HCT116 (cell line): ENCODE data around the gene GATB. TPM values are rescaled to one million over a fixed set of nuclear protein-coding genes. Genes with fewer than 3 reads are reported as not detected.

ENCODE experiments used
- ATAC-seq: fragments of 200-7000 bp; cut with Tn5 transposase; 2 replicates; pipeline ENCODE4 v1.9.1; 2020; ENCODE audit warnings: mild to moderate bottlenecking, moderate library complexity
- BruUV-seq: library from RNA; stranded (reverse); fragments of 400-500 nt; replicated peaks from 2 replicates; lab custom pipeline; 2021; lab: Mats Ljungman, UMichigan
- CTCF ChIA-PET: fragments of 300-600 bp; sonication (Branson Sonifier 250); formaldehyde crosslinking; loops from one replicate; lab custom pipeline; 2021; ENCODE audit warnings: antibody characterized with exemption; lab: Charles Lee
- POLR2A ChIA-PET: fragments of 300-600, 350-600 bp; sonication (Branson Sonifier 250); formaldehyde crosslinking; loops from one replicate; lab custom pipeline; 2021; ENCODE audit warnings: antibody characterized with exemption; lab: Charles Lee
- RAD21 ChIA-PET, 2 experiments: fragments of 300-600 bp; sonication (Branson Sonifier 250); formaldehyde crosslinking; loops; one replicate each; lab custom pipeline; 2023; ENCODE audit warnings: low total read pairs in 2 of 2; ENCODE audit not compliant: uncharacterized antibody in 2 of 2, unreplicated experiment in 2 of 2, low non-redundant PET in 1 of 2; lab: Charles Lee
- DNase-seq: peaks from one replicate; pipeline ENCODE4 v3.0.0-alpha.2; 2010; ENCODE audit warnings: low read depth, low spot score
- H2AFZ ChIP-seq: fragments of 200-600 bp; shearing (Covaris generic), sonication (generic); 2 replicates; pipeline ENCODE4 v1.6.1; 2017; ENCODE audit warnings: low read depth, mixed run types, mixed read lengths, antibody characterized with exemption, low read length; ENCODE audit not compliant: poor library complexity, severe bottlenecking
- H3K27ac ChIP-seq: 2 replicates; pipeline ENCODE4 v1.5.1; 2012; ENCODE audit warnings: low read depth, low read length
- H3K27me3 ChIP-seq: fragments of 200-600 bp; sonication (generic); 2 replicates; pipeline ENCODE4 v1.6.1; 2016; ENCODE audit warnings: mixed run types, low read length, mixed read lengths; ENCODE audit not compliant: insufficient read depth
- H3K36me3 ChIP-seq, 2 experiments: fragments of 200-500 bp in 1 of 2; fragments of 200-600 bp in 1 of 2; sonication (Bioruptor generic) in 1 of 2; sonication (generic) in 1 of 2; 2 replicates each; pipeline versions ENCODE4 v1.5.1 to v1.6.1; 2014 to 2016; ENCODE audit warnings: low read length in 2 of 2, inconsistent platforms in 1 of 2, mixed read lengths in 1 of 2, mixed run types in 1 of 2; ENCODE audit not compliant: insufficient read depth in 2 of 2, control insufficient read depth in 1 of 2
- H3K4me1 ChIP-seq, 2 experiments: fragments of 200-600 bp in 1 of 2; sonication (generic) in 1 of 2; 2 replicates each; pipeline versions ENCODE4 v1.5.1 to v1.6.1; 2012 to 2017; ENCODE audit warnings: low read length in 2 of 2, inconsistent platforms in 1 of 2, mild to moderate bottlenecking in 1 of 2, mixed read lengths in 1 of 2, mixed run types in 1 of 2, moderate library complexity in 1 of 2; ENCODE audit not compliant: insufficient read depth in 2 of 2, control insufficient read depth in 1 of 2
- H3K4me2 ChIP-seq: fragments of 200-600 bp; sonication (generic); 2 replicates; pipeline ENCODE4 v1.6.1; 2017; ENCODE audit warnings: mixed run types, low read length, mixed read lengths
- H3K4me3 ChIP-seq, 2 experiments: fragments of 200-600 bp in 1 of 2; sonication (generic) in 1 of 2; replicated peaks in 1 of 2; 2 replicates each; pipeline ENCODE4 v1.5.1; 2011 to 2016; ENCODE audit warnings: low read length in 2 of 2, control low read depth in 1 of 2, low read depth in 1 of 2, mild to moderate bottlenecking in 1 of 2, mixed read lengths in 1 of 2, mixed run types in 1 of 2
- H3K79me2 ChIP-seq: fragments of 200-600 bp; sonication (generic); 2 replicates; pipeline ENCODE4 v1.6.1; 2017; ENCODE audit warnings: mild to moderate bottlenecking, mixed run types, low read length, moderate library complexity, mixed read lengths; ENCODE audit not compliant: insufficient read depth
- H3K9ac ChIP-seq: fragments of 200-600 bp; sonication (generic); 2 replicates; pipeline ENCODE4 v1.6.1; 2016; ENCODE audit warnings: low read length, mixed read lengths
- H3K9me2 ChIP-seq: fragments of 200-600 bp; sonication (generic), shearing (Covaris generic); 2 replicates; pipeline ENCODE4 v1.6.1; 2017; ENCODE audit warnings: mixed run types, mild to moderate bottlenecking, moderate library complexity; ENCODE audit not compliant: insufficient read depth
- H3K9me3 ChIP-seq, 2 experiments: fragments of 200-500 bp in 1 of 2; fragments of 200-600 bp in 1 of 2; sonication (Bioruptor generic) in 1 of 2; sonication (generic) in 1 of 2; 2 replicates each; pipeline ENCODE4 v1.6.1; 2014 to 2017; ENCODE audit warnings: low read length in 2 of 2, mixed read lengths in 2 of 2, inconsistent platforms in 1 of 2, low read depth in 1 of 2, mild to moderate bottlenecking in 1 of 2, mixed run types in 1 of 2, moderate library complexity in 1 of 2; ENCODE audit not compliant: control insufficient read depth in 1 of 2, insufficient read depth in 1 of 2
- H4K20me1 ChIP-seq: fragments of 200-600 bp; sonication (generic), shearing (Covaris generic); 2 replicates; pipeline ENCODE4 v1.6.1; 2017; ENCODE audit warnings: mixed run types, mild to moderate bottlenecking, moderate library complexity; ENCODE audit not compliant: insufficient read depth
- FOSL1 ChIP-seq: IDR thresholded peaks from 2 replicates; pipeline ENCODE4 v1.6.1; 2012; ENCODE audit warnings: low read depth
- JUND ChIP-seq: IDR thresholded peaks from 2 replicates; pipeline ENCODE4 v1.6.1; 2012
- POLR2A ChIP-seq: IDR thresholded peaks from 2 replicates; pipeline ENCODE4 v1.7.0; 2011; ENCODE audit warnings: borderline replicate concordance; ENCODE audit not compliant: insufficient read depth, insufficient read length; ENCODE audit errors: extremely low read depth
- POLR2AphosphoS5 ChIP-seq: IDR thresholded peaks from 2 replicates; pipeline ENCODE4 v1.6.1; 2011; ENCODE audit warnings: mild to moderate bottlenecking, low read depth, low read length, moderate library complexity
- SP1 ChIP-seq: IDR thresholded peaks from 2 replicates; pipeline ENCODE4 v1.6.1; 2012; ENCODE audit warnings: low read depth
- SRF ChIP-seq: IDR thresholded peaks from 2 replicates; pipeline ENCODE4 v1.6.1; 2012; ENCODE audit warnings: low read depth
- TCF7L2 ChIP-seq: IDR thresholded peaks from 2 replicates; pipeline ENCODE4 v1.7.0; 2011; ENCODE audit warnings: borderline replicate concordance, inconsistent platforms; ENCODE audit not compliant: insufficient read depth, insufficient read length; ENCODE audit errors: extremely low read depth
- YY1 ChIP-seq: IDR thresholded peaks from 2 replicates; pipeline ENCODE4 v1.6.1; 2011; ENCODE audit warnings: low read length, low read depth, moderate library complexity, mild to moderate bottlenecking; ENCODE audit not compliant: insufficient replicate concordance; ENCODE audit errors: extremely low read depth
- ZNF274 ChIP-seq: fragments of 200-500 bp; sonication (Bioruptor generic); IDR thresholded peaks from 2 replicates; pipeline ENCODE4 v1.6.1; 2014; ENCODE audit warnings: mild to moderate bottlenecking, low read depth, low read length, inconsistent platforms
- intact Hi-C: fragments of 100-400 bp; cut with micrococcal nuclease; formaldehyde crosslinking; loops from 2 replicates; pipeline ENCODE4 v1.10.0; 2022
- total RNA-seq: library from RNA; stranded (reverse); gene quantifications from one replicate; pipeline ENCODE4 v1.2.1, GENCODE V29; 2021; ENCODE audit not compliant: unreplicated experiment
- TF ChIP-seq, protein P1 (sequence below): IDR thresholded peaks from 2 replicates; pipeline ENCODE4 v1.6.1; 2012
- TF ChIP-seq, protein P2 (sequence below): IDR thresholded peaks from 2 replicates; pipeline ENCODE4 v1.6.1; 2012
- TF ChIP-seq, protein P3 (sequence below): IDR thresholded peaks from 2 replicates; pipeline ENCODE4 v1.6.1; 2012; ENCODE audit warnings: low read depth
- TF ChIP-seq, protein P4 (sequence below): IDR thresholded peaks from 2 replicates; pipeline ENCODE4 v1.6.1; 2011; ENCODE audit warnings: mild to moderate bottlenecking, low read length, moderate library complexity; ENCODE audit not compliant: insufficient replicate concordance; ENCODE audit errors: extremely low read depth

GATB gene
- total RNA-seq, 1 experiment from 2014 or later = 29.3 TPM

DNA sequence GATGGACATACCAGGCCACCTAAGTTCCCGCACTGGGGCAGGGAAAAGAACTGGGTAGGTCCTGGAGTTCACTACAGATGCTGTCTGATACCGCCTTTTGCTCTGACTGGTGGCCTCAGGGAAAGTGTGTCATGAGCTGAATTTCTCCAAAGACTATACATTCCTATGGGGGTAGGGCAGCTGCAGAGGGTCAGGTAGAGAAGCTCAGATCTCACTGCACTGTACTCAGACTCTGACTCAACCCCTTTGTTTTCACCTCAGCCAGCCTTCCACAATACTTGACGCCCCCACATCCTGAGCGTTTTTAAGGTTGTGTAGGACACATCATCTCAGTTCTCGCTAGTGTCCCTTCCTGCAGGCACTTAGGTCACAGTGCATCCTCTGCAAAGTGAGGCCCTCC lies 7.8 kb downstream of the GATB start:
- Histone ChIP-seq H2AFZ (no peak overlapping the region), H4K20me1 (no peaks in the 10 kb centered on the region), H3K9ac (no peak overlapping the region), H3K4me2 (no peak overlapping the region), H3K4me1 (peaks cover 0 to 8% of the 10 kb centered on the region in 2 experiments; a peak in 1 of 4 replicates), H3K27ac (no peak overlapping the region), H3K9me3 (no peaks in the 10 kb centered on the region), H3K36me3 (no peaks in the 10 kb centered on the region), H3K79me2 (no peaks in the 10 kb centered on the region), H3K4me3 (no peak overlapping the region), H3K9me2 (no peaks in the 10 kb centered on the region), H3K27me3 (no peaks in the 10 kb centered on the region)
- intact Hi-C loops = no loop called here
- BruUV-seq = no TSS peak
- ATAC-seq = no peak
- CTCF ChIA-PET = no interaction called here
- DNase-seq = no peak
- POLR2A ChIA-PET = no interaction called here
- no peak for TF ChIP-seq YY1
- TF ChIP-seq, protein P1, sequence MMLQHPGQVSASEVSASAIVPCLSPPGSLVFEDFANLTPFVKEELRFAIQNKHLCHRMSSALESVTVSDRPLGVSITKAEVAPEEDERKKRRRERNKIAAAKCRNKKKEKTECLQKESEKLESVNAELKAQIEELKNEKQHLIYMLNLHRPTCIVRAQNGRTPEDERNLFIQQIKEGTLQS = no peak
- RAD21 ChIA-PET = no interaction called here

DNA sequence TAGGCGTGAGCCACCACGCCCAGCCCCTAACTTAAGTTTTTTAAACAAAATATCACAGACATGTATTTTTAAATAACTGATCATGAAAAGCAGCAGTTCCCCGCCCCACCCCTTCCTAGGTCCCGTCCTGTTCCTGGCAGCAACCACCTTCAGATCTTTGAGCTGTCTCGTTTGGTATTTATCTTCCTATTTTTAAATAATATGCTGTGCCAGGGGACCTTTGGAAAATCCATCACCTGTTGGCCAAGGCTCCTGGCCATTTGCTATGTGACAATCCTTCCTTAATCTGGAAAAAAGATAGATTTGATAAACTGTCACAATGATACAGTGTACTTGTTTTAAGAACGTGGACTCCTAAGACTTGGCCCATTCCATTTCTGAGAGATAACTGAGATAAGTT lies 10.7 kb downstream of the GATB start:
- Histone ChIP-seq H3K4me3 (no peak overlapping the region), H3K36me3 (no peaks in the 10 kb centered on the region), H4K20me1 (no peaks in the 10 kb centered on the region), H3K9ac (no peak overlapping the region), H3K4me2 (no peak overlapping the region), H3K9me3 (no peaks in the 10 kb centered on the region), H3K4me1 (peaks cover 0 to 14% of the 10 kb centered on the region in 2 experiments; a peak in 2 of 4 replicates), H3K27ac (no peak overlapping the region), H3K9me2 (no peaks in the 10 kb centered on the region), H3K79me2 (peaks cover 9% of the 10 kb centered on the region; the same call in 1 of the 2 replicates), H3K27me3 (no peaks in the 10 kb centered on the region)
- BruUV-seq = no TSS peak
- ATAC-seq (no peak), DNase-seq (no peak)
- ChIA-PET CTCF (no interaction called here), POLR2A (no interaction called here), RAD21 (no interaction called here)
- intact Hi-C loops = no loop called here
- TF ChIP-seq, protein P2, sequence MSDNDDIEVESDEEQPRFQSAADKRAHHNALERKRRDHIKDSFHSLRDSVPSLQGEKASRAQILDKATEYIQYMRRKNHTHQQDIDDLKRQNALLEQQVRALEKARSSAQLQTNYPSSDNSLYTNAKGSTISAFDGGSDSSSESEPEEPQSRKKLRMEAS = no peak
- TF ChIP-seq SRF = no peak
- TF ChIP-seq, protein P3, sequence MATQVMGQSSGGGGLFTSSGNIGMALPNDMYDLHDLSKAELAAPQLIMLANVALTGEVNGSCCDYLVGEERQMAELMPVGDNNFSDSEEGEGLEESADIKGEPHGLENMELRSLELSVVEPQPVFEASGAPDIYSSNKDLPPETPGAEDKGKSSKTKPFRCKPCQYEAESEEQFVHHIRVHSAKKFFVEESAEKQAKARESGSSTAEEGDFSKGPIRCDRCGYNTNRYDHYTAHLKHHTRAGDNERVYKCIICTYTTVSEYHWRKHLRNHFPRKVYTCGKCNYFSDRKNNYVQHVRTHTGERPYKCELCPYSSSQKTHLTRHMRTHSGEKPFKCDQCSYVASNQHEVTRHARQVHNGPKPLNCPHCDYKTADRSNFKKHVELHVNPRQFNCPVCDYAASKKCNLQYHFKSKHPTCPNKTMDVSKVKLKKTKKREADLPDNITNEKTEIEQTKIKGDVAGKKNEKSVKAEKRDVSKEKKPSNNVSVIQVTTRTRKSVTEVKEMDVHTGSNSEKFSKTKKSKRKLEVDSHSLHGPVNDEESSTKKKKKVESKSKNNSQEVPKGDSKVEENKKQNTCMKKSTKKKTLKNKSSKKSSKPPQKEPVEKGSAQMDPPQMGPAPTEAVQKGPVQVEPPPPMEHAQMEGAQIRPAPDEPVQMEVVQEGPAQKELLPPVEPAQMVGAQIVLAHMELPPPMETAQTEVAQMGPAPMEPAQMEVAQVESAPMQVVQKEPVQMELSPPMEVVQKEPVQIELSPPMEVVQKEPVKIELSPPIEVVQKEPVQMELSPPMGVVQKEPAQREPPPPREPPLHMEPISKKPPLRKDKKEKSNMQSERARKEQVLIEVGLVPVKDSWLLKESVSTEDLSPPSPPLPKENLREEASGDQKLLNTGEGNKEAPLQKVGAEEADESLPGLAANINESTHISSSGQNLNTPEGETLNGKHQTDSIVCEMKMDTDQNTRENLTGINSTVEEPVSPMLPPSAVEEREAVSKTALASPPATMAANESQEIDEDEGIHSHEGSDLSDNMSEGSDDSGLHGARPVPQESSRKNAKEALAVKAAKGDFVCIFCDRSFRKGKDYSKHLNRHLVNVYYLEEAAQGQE = no peak
- TF ChIP-seq, protein P1 = no peak
- no peak for TF ChIP-seq YY1
- TF ChIP-seq, protein P4, sequence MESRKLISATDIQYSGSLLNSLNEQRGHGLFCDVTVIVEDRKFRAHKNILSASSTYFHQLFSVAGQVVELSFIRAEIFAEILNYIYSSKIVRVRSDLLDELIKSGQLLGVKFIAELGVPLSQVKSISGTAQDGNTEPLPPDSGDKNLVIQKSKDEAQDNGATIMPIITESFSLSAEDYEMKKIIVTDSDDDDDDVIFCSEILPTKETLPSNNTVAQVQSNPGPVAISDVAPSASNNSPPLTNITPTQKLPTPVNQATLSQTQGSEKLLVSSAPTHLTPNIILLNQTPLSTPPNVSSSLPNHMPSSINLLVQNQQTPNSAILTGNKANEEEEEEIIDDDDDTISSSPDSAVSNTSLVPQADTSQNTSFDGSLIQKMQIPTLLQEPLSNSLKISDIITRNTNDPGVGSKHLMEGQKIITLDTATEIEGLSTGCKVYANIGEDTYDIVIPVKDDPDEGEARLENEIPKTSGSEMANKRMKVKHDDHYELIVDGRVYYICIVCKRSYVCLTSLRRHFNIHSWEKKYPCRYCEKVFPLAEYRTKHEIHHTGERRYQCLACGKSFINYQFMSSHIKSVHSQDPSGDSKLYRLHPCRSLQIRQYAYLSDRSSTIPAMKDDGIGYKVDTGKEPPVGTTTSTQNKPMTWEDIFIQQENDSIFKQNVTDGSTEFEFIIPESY = no peak
- no peak for TF ChIP-seq SP1
- no peak for TF ChIP-seq POLR2AphosphoS5
- no peak for TF ChIP-seq JUND
- no peak for TF ChIP-seq FOSL1
- no peak for TF ChIP-seq TCF7L2
- no peak for TF ChIP-seq ZNF274
- TF ChIP-seq POLR2A = no peak
- TF ChIP-seq, all 23 proteins: peak for 0
- H2AFZ ChIP-seq = no peak overlapping the region
